Pancreas (tissue), 10 donors: ENCODE results near the gene SCARB1. TPM values are rescaled to one million over a fixed set of nuclear protein-coding genes. Genes with fewer than 3 reads are reported as not detected.

Experiments
- ATAC-seq, 4 donors: fragments of 200-7000 bp; cut with Tn5 transposase; one replicate each; pipeline versions ENCODE4 v1.8.0 to v1.9.1; 2020; ENCODE audit warnings: mild to moderate bottlenecking in 4 of 4, moderate library complexity in 4 of 4
- DNase-seq, 6 donors: peaks; one replicate each; pipeline ENCODE4 v3.0.0-alpha.2; 2020
- FAIRE-seq: peaks from 2 replicates; lab custom pipeline; 2012; peaks lifted over from hg19 to GRCh38; lab: Jason Lieb, UNC
- H3K27ac ChIP-seq, 4 donors: fragments of 200-600 bp; sonication (generic); 1 replicate in 3 of 4; 2 replicates in 1 of 4; pipeline versions ENCODE4 v1.5.0 to v1.8.0; 2020
- H3K27me3 ChIP-seq, 4 donors: fragments of 200-600 bp; one replicate each; pipeline ENCODE4 v1.8.0; 2021
- H3K36me3 ChIP-seq, 3 donors: fragments of 200-600 bp; sonication (generic) in 1 of 3; one replicate each; pipeline versions ENCODE4 v1.5.0 to v1.8.0; 2020 to 2021
- H3K4me1 ChIP-seq, 3 donors: fragments of 200-600 bp; one replicate each; pipeline ENCODE4 v1.8.0; 2021
- H3K4me3 ChIP-seq, 4 donors: fragments of 200-600 bp; sonication (generic) in 2 of 4; one replicate each; pipeline versions ENCODE4 v1.5.0 to v1.8.0; 2020 to 2021
- H3K9me3 ChIP-seq, 4 donors: fragments of 200-600 bp; one replicate each; pipeline ENCODE4 v1.8.0; 2021
- CTCF ChIP-seq, 4 donors: fragments of 200-600 bp; sonication (generic) in 3 of 4; IDR thresholded peaks; one replicate each; pipeline versions ENCODE4 v1.5.0 to v1.8.0; 2021; ENCODE audit warnings: antibody characterized with exemption in 4 of 4
- whole genome bisulfite sequencing, 2 donors: extraction: QIAGEN DNeasy Blood & Tissue Kit; methylation state at CpG; one replicate each; pipeline ENCODE4 v1.1.7; 2013; 5-methylcytosine and 5-hydroxymethylcytosine counted together
- intact Hi-C, 3 donors: fragments of 100-400 bp; cut with DNase I; formaldehyde crosslinking; loops; one replicate each; pipeline versions ENCODE4 v1.11.1 to v1.14.2; 2022
- polyA plus RNA-seq, 2 donors: library from polyadenylated mRNA; stranded (reverse); fragments of 200-250 nt; gene quantifications; one replicate each; pipeline ENCODE4 v1.2.3, GENCODE V29; 2013
- total RNA-seq, 6 donors: library from RNA; stranded (reverse); fragmentation: NEBNext Ultra II Directional in 4 of 6; extraction: Animal tissue kit (Norgen Biotek cat#: 25700) in 4 of 6; gene quantifications; one replicate each; pipeline versions ENCODE4 v1.2.1 to v1.2.4, GENCODE V29; 2021 to 2023
- donor health status: healthy with polysubstance abuse.
- donor health status: DM: no; HTN: no; CAD: no; lungs with moderate emphysema.
- donor health status: DM: no; HTN: no; CAD: no.
- donor health status: control.
- donor health status: control.
- donor health status: Bipolar disorder and iron deficiency.
- donor health status: DM: yes; HTN: yes; CAD: no.
- donor health status: DM: no; HTN: no; CAD: no.
- donor health status: DM: no; HTN: no; CAD: no.
- donor health status: DM: yes; HTN: yes; CAD: no.

Gene SCARB1
- total and polyA plus RNA-seq, 8 donors = 4.7 to 14.7 (median 9.6) TPM

GRCh38 chr12:124782132-124782531 lies 81.5 kb downstream of the SCARB1 start:
- no peaks in the 10 kb centered on the region for H3K27me3 ChIP-seq
- H3K9me3 ChIP-seq = no peaks in the 10 kb centered on the region
- TF ChIP-seq CTCF (IDR thresholded peaks at IDR 0.05) = no peak
- FAIRE-seq (no peak), DNase-seq (no peak), ATAC-seq (no peak)
- no peak overlapping the region for H3K4me3 ChIP-seq
- no peaks in the 10 kb centered on the region for H3K4me1 ChIP-seq
- H3K27ac ChIP-seq = no peak overlapping the region
- WGBS, 2 donors = 97 to 100% methylated on average over 2 of the region's 2 CpGs
- no peaks in the 10 kb centered on the region for H3K36me3 ChIP-seq
- intact Hi-C loops = loop anchor here in 1 of 3 donors (10.0 kb wide), 1 partner anchor 123 kb away; no protein-coding TSS in a partner anchor

GRCh38 chr12:124780752-124781685 lies 82.6 kb downstream of the SCARB1 start:
- no peak overlapping the region for H3K4me3 ChIP-seq
- DNase-seq = no peak
- H3K4me1 ChIP-seq = no peaks in the 10 kb centered on the region
- 87 to 88% methylated on average over 16 of the region's 16 CpGs for whole genome bisulfite sequencing, 2 donors
- H3K9me3 ChIP-seq = no peaks in the 10 kb centered on the region
- no peaks in the 10 kb centered on the region for H3K36me3 ChIP-seq
- H3K27ac ChIP-seq = no peak overlapping the region
- no peaks in the 10 kb centered on the region for H3K27me3 ChIP-seq
- no peak for FAIRE-seq
- no peak for TF ChIP-seq CTCF (IDR thresholded peaks at IDR 0.05)
- intact Hi-C loops = loop anchor here in 1 of 3 donors (10.0 kb wide), 1 partner anchor 124 kb away; no protein-coding TSS in a partner anchor
- no peak for ATAC-seq

- no peak for TF ChIP-seq CTCF (IDR thresholded peaks at IDR 0.05)
- ATAC-seq (no peak), DNase-seq (no peak), FAIRE-seq (no peak)
- Histone ChIP-seq H3K27ac (no peak overlapping the region), H3K36me3 (no peaks in the 10 kb centered on the region), H3K4me3 (no peak overlapping the region), H3K4me1 (no peaks in the 10 kb centered on the region), H3K27me3 (no peaks in the 10 kb centered on the region), H3K9me3 (no peaks in the 10 kb centered on the region)
- intact Hi-C loops = loop anchor here in 1 of 3 donors (10.0 kb wide), 1 partner anchor 124 kb away; no protein-coding TSS in a partner anchor
- 96 to 97% methylated on average over 3 of the region's 3 CpGs for WGBS, 2 donors
Measured at GRCh38 chr12:124780336-124780735, 83.3 kb downstream of the SCARB1 start.

GRCh38 chr12:124779161-124780141 lies 84.2 kb downstream of the SCARB1 start:
- 83 to 88% methylated on average over 27 of the region's 27 CpGs for WGBS, 2 donors
- intact Hi-C loops = loop anchor here in 2 of 3 donors (10.0 kb wide), 2 partner anchors 125 to 735 kb away; no protein-coding TSS in a partner anchor

More at GRCh38 chr12:124779161-124780141, 84.2 kb downstream of the SCARB1 start:
- FAIRE-seq = no peak
- Histone ChIP-seq H3K4me3 (no peak overlapping the region), H3K9me3 (no peaks in the 10 kb centered on the region), H3K27me3 (no peaks in the 10 kb centered on the region), H3K27ac (no peak overlapping the region), H3K4me1 (no peaks in the 10 kb centered on the region), H3K36me3 (no peaks in the 10 kb centered on the region)
- DNase-seq = no peak
- no peak for ATAC-seq
- no peak for TF ChIP-seq CTCF (IDR thresholded peaks at IDR 0.05)
